Measurements from ENCODE around the gene ACVRL1.

GRCh38 chr12:51893786-51894185, 13.5 kb upstream of the ACVRL1 start:
- TF ChIP-seq CTCF (IDR thresholded peaks at IDR 0.05) (no peak), POLR2A (IDR thresholded peaks at IDR 0.05) (no peak), EP300 (IDR thresholded peaks at IDR 0.05) (no peak)

All from tibial nerve (tissue), 4 donors.